ENCODE measurements around the gene WWOX. TPM values are rescaled to one million over a fixed set of nuclear protein-coding genes. Genes with fewer than 3 reads are reported as not detected.

WWOX gene
- total and polyA plus RNA-seq, 7 donors: 7.1 to 46.8 (median 16.1) TPM

DNA sequence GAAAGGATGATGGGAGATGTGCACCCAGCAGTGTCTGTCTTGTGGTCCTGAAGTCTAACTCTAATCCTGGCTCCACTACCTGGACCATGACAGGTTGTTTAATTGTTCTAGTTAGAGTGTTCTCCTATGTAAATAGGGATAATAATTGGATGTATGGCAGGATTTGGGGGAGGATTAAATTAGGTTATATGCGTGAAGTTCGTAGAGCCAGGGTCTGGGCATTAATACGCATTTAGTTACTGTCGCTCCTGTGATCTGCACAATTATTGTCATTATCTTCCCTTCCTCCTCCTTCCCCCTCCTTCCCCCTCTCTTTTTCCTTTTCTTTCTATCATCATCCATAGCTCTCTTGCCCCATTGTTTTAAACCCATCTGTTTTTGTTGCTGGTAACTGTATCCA is 210.3 kb downstream of the WWOX start:
- intact Hi-C loops (cut with DNase I): no loop called here
- TF ChIP-seq CTCF (IDR thresholded peaks at IDR 0.05): no peak
- no peak for TF ChIP-seq POLR2A (IDR thresholded peaks at IDR 0.05)
- no peak for TF ChIP-seq EP300 (IDR thresholded peaks at IDR 0.05)
- no peak for TF ChIP-seq POLR2AphosphoS5 (IDR thresholded peaks at IDR 0.05)
- no peaks in the 10 kb centered on the region for H3K27me3 ChIP-seq
- no peak for DNase-seq
- H3K4me3 ChIP-seq: no peak overlapping the region
- no peak overlapping the region for H3K27ac ChIP-seq
- no peaks in the 10 kb centered on the region for H3K9me3 ChIP-seq
- 96 to 98% methylated on average over 4 of the region's 4 CpGs for WGBS, 2 donors
- peaks cover 0 to 16% (median 15%) of the 10 kb centered on the region in 4 donors for H3K4me1 ChIP-seq
- no peaks in the 10 kb centered on the region for H3K36me3 ChIP-seq

- Histone ChIP-seq H3K4me3 (no peak overlapping the region), H3K36me3 (no peaks in the 10 kb centered on the region), H3K27me3 (no peaks in the 10 kb centered on the region), H3K27ac (no peak overlapping the region), H3K4me1 (peaks cover 0 to 16% (median 15%) of the 10 kb centered on the region in 4 donors), H3K9me3 (no peaks in the 10 kb centered on the region)
- DNase-seq: no peak
- intact Hi-C loops (cut with DNase I): no loop called here
- TF ChIP-seq POLR2A (IDR thresholded peaks at IDR 0.05) (no peak), CTCF (IDR thresholded peaks at IDR 0.05) (no peak), POLR2AphosphoS5 (IDR thresholded peaks at IDR 0.05) (no peak), EP300 (IDR thresholded peaks at IDR 0.05) (no peak)
- 40 to 69% methylated on average over 5 of the region's 5 CpGs for WGBS, 2 donors
Observed at GRCh38 chr16:78310196-78310595, 210.7 kb downstream of the WWOX start.

GRCh38 chr16:78310990-78311561 is 211.6 kb downstream of the WWOX start:
- H3K4me3 ChIP-seq: no peak overlapping the region
- no peaks in the 10 kb centered on the region for H3K27me3 ChIP-seq
- TF ChIP-seq CTCF (IDR thresholded peaks at IDR 0.05): no peak
- TF ChIP-seq EP300 (IDR thresholded peaks at IDR 0.05): no peak
- no peak for TF ChIP-seq POLR2A (IDR thresholded peaks at IDR 0.05)
- no peak for TF ChIP-seq POLR2AphosphoS5 (IDR thresholded peaks at IDR 0.05)
- DNase-seq: no peak
- peaks cover 0 to 16% (median 15%) of the 10 kb centered on the region in 4 donors for H3K4me1 ChIP-seq
- H3K9me3 ChIP-seq: no peaks in the 10 kb centered on the region
- no peak overlapping the region for H3K27ac ChIP-seq
- intact Hi-C loops (cut with DNase I): no loop called here
- WGBS, 2 donors: 54 to 80% methylated on average over 5 of the region's 5 CpGs
- H3K36me3 ChIP-seq: no peaks in the 10 kb centered on the region

- Histone ChIP-seq H3K36me3 (no peaks in the 10 kb centered on the region), H3K4me3 (no peak overlapping the region), H3K27me3 (no peaks in the 10 kb centered on the region), H3K4me1 (peaks cover 0 to 16% (median 15%) of the 10 kb centered on the region in 4 donors), H3K27ac (no peak overlapping the region), H3K9me3 (no peaks in the 10 kb centered on the region)
- TF ChIP-seq CTCF (IDR thresholded peaks at IDR 0.05) (no peak), EP300 (IDR thresholded peaks at IDR 0.05) (no peak), POLR2AphosphoS5 (IDR thresholded peaks at IDR 0.05) (no peak), POLR2A (IDR thresholded peaks at IDR 0.05) (no peak)
- no peak for DNase-seq
- WGBS, 2 donors: 85 to 86% methylated on average over 4 of the region's 4 CpGs
- intact Hi-C loops (cut with DNase I): no loop called here
Observed at GRCh38 chr16:78311831-78312230, 212.4 kb downstream of the WWOX start.
